GM18505 (cell line): Measurements from ENCODE around the gene SLC27A1.
A peak's percentile ranks its signal among the peaks of the same experiment; 100 is the strongest.
"Not testable (repeated sequence)": the region's sequence is repeated elsewhere in the genome, so short reads cannot be mapped to it uniquely, and the experiment has no call there.

Experiments used
- ATAC-seq: cut with Tn5 transposase; IDR thresholded peaks from one replicate; pipeline ENCODE4 v1.9.1; 2021; ENCODE audit not compliant: unreplicated experiment
- POLR2A ChIP-seq: IDR thresholded peaks from 4 replicates; pipeline ENCODE4 v1.6.1; 2011; ENCODE audit warnings: borderline replicate concordance; ENCODE audit not compliant: insufficient read depth, insufficient read length; ENCODE audit errors: extremely low read depth

SLC27A1 gene

GRCh38 chr19:17487284-17488121, 17.2 kb downstream of the SLC27A1 start:
- TF ChIP-seq POLR2A, result no peak

DNA sequence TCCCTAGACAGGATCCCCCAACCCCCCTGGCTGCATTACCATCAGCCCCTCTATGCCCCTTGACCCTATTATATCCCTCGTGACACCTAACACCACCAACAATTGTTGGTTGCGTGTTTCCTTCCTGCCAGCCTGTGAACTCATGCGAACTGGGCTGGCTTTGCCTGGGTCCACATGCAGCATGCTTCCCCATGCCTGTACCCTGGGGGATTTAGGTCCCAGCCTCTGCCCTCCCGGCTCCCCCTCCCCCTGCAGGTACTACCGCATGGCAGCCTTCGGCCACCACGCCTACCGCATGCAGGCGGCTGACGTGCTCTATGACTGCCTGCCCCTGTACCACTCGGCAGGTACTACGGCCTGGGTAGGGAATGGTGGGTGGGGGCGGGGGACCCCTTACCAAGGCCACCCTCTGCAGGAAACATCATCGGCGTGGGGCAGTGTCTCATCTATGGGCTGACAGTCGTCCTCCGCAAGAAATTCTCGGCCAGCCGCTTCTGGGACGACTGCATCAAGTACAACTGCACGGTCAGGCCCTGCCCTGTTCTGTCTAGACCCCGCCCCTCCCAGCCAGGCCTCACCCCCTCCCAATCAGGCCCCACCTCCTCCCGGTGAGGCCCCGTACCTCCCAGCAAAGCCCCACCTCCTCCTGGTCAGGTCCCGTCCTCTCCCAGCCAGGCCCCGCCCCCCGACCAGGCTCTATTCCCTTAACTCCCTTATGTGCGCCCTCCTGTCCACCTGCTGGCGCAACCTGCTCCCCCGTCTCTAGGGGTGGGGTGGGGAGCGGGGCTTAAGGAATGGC, 18.5 kb downstream of the SLC27A1 start:
- no peak for ATAC-seq
- no peak for TF ChIP-seq POLR2A

More at GRCh38 chr19:17487284-17488121, 17.2 kb downstream of the SLC27A1 start:
- ATAC-seq, result no peak

DNA sequence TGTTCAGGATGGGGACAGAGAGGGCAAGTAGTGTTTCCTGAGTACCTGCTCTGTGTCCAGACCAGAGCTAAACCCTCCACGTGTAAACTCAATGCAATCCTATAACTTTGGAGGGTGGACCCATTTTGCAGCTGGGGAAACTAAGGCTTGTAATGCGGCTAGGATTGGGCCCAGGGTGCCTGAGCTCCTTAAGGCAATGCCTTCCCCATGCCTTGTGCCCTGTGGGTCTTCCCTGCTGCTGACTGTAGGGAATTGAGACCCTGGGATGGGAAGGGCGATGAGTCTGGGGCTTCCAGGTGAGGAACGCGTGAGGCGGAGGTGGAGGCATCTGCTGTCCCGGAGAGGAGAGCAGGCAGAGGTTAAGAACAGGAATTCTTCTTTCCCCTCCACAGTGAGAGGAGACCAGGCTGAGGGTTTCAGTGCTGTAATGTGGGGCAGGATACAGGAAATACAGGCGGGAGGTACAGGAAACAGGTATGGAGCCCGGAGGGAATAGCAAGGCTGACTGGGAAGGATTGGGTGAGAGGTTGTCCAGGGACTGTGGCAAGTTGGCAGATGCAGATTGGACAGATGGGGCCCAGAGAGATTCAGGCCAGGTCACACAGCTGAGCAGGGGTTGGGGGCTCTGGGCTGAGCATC, 19.2 kb downstream of the SLC27A1 start:
- no peak for TF ChIP-seq POLR2A
- ATAC-seq, result no peak

GRCh38 chr19:17490411-17490810, 20.1 kb downstream of the SLC27A1 start:
- TF ChIP-seq POLR2A, result no peak
- no peak for ATAC-seq

- TF ChIP-seq POLR2A, result no peak
- ATAC-seq, result no peak
Measured at GRCh38 chr19:17491287-17491686, 21.0 kb downstream of the SLC27A1 start.

DNA sequence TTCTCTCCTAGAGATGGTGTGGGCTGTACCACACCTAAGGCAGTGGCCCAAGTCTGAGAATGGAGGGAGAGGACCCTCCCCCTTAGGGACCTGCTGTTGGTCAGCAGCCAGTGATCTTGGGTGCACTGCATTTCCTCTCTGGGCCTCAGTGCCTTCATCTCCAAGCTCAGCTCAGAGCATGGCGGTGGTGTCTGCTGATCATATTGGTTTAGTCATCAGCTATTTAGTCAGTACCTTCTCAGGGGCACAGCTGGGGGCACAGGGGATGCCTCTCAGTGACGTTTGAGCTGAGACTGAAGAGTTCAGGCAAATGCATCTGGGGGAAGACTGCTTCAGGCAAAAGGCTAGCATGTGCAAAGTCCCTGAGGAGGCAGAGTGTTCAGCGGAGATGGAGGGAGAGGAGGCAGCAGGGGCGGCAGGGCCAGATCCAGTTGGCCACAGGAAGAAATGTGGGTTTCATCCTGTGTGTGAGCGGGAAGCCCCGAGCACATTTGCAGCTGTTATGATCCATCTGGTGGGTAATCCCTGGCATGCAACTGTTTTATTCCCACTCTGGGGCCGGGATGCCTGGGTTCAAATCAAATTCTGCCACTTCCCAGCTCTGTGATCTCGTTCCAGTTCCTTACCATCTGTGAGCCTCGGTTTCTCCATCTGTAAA, 25.4 kb downstream of the SLC27A1 start:
- no peak for ATAC-seq
- no peak for TF ChIP-seq POLR2A

- peak; percentile 76 for ATAC-seq
- no peak for TF ChIP-seq POLR2A
Measured at GRCh38 chr19:17496337-17496997, 26.1 kb downstream of the SLC27A1 start.

GRCh38 chr19:17497149-17497798, 26.9 kb downstream of the SLC27A1 start:
- no peak for TF ChIP-seq POLR2A
- ATAC-seq, result no peak

GRCh38 chr19:17499025-17499424, 28.7 kb downstream of the SLC27A1 start:
- not testable (repeated sequence) for ATAC-seq

DNA sequence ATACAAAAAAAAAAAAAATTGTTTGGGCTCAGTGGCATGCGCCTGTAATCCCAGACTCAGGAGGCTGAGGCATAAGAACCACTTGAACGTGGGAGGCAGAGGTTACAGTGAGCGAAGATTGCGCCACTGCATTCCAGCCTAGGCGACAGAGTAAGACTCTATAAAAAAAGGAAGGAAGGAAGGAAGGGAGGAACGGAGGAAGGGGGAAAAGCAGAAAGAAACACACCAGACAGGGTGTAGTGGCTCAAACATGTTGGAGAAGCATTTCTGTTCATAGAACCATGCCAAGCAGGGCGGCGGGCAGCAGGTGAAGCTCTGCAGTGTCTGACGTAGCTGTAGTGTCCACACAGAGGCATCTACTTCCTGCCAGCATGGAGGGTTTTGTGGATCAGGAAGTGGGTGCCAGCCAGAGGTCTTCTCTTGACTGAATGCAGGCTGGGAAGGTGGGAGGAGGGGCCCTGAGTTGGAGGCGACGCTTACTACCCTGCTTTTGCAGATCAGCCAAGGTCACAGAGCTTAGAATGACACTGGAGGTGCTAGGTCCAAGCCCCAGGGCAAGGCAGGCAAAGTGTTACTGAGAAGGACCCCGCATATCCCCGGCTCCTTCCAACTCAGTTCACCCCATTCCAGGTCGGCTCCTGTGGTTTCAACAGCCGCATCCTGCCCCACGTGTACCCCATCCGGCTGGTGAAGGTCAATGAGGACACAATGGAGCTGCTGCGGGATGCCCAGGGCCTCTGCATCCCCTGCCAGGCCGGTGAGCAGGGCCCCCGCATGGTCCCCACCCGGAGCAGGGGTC, 29.5 kb downstream of the SLC27A1 start:
- ATAC-seq, result no peak
- TF ChIP-seq POLR2A, result no peak

DNA sequence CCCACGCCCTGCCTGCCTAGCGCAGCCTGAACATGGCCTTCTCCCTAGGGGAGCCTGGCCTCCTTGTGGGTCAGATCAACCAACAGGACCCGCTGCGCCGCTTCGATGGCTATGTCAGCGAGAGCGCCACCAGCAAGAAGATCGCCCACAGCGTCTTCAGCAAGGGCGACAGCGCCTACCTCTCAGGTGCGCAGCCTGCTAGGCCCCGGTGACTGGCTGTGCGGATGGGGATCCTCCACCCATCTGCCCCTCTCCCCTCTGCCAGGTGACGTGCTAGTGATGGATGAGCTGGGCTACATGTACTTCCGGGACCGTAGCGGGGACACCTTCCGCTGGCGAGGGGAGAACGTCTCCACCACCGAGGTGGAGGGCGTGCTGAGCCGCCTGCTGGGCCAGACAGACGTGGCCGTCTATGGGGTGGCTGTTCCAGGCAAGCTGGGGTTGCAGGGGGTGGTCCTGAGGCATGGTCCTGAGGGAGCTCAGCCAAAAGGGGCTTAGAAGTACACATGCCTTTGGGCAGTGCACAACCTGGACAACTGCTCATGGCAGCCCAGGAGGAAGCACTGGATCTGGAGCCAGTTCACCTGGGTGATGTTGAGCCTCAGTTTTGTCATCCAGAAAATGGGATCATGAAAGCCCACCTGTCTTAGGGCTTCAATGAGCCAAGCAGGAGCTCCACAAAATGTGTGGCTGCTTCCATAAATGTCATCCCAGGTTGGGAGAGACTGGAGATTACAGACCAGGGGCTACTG, 30.3 kb downstream of the SLC27A1 start:
- no peak for TF ChIP-seq POLR2A
- no peak for ATAC-seq

- ATAC-seq, result no peak
- no peak for TF ChIP-seq POLR2A
Measured at GRCh38 chr19:17503240-17503639, 32.9 kb downstream of the SLC27A1 start.
